ENCODE measurements around the gene SPDYE6.

GRCh38 chr7:102376964-102377466 lies 20.8 kb upstream of the SPDYE6 start:
- TF ChIP-seq, protein P1, sequence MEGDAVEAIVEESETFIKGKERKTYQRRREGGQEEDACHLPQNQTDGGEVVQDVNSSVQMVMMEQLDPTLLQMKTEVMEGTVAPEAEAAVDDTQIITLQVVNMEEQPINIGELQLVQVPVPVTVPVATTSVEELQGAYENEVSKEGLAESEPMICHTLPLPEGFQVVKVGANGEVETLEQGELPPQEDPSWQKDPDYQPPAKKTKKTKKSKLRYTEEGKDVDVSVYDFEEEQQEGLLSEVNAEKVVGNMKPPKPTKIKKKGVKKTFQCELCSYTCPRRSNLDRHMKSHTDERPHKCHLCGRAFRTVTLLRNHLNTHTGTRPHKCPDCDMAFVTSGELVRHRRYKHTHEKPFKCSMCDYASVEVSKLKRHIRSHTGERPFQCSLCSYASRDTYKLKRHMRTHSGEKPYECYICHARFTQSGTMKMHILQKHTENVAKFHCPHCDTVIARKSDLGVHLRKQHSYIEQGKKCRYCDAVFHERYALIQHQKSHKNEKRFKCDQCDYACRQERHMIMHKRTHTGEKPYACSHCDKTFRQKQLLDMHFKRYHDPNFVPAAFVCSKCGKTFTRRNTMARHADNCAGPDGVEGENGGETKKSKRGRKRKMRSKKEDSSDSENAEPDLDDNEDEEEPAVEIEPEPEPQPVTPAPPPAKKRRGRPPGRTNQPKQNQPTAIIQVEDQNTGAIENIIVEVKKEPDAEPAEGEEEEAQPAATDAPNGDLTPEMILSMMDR (IDR thresholded peaks at IDR 0.05; ENCODE audit: low read depth, low read length) = no peak
- no peak for TF ChIP-seq EZH2phosphoT487 (IDR thresholded peaks at IDR 0.05; ENCODE audit: low read depth)

Measured in OCI-LY3 (cell line).